Smooth muscle cell (in vitro differentiated cells): ENCODE measurements around the gene TM4SF5. TPM values are rescaled to one million over a fixed set of nuclear protein-coding genes. Genes with fewer than 3 reads are reported as not detected.

Source experiments
- DNase-seq: peaks from one replicate; lab custom pipeline; 2025; ENCODE audit not compliant: unreplicated experiment; lab: John Stamatoyannopoulos, UW
- H2AFZ ChIP-seq: fragments of 200-600 bp; sonication (generic); 2 replicates; pipeline ENCODE4 v1.6.0; 2016; ENCODE audit warnings: antibody characterized with exemption, low read depth, mild to moderate bottlenecking
- H3F3A ChIP-seq: fragments of 200-600 bp; sonication (generic); 2 replicates; pipeline ENCODE4 v1.6.0; 2017; ENCODE audit warnings: antibody characterized with exemption, low read depth
- H3K27ac ChIP-seq: fragments of 200-600 bp; sonication (generic); 2 replicates; pipeline ENCODE4 v1.5.1; 2016; ENCODE audit warnings: low read depth, mild to moderate bottlenecking
- H3K27me3 ChIP-seq: fragments of 200-600 bp; sonication (generic); 2 replicates; pipeline ENCODE4 v1.6.1; 2016; ENCODE audit warnings: low read depth, mild to moderate bottlenecking
- H3K36me3 ChIP-seq: fragments of 200-600 bp; sonication (generic); 2 replicates; pipeline ENCODE4 v1.5.1; 2016; ENCODE audit warnings: low read depth
- H3K4me1 ChIP-seq: fragments of 200-600 bp; sonication (generic); 2 replicates; pipeline ENCODE4 v1.5.1; 2016; ENCODE audit warnings: low read depth
- H3K4me2 ChIP-seq: fragments of 200-600 bp; sonication (generic); 2 replicates; pipeline ENCODE4 v1.6.0; 2016; ENCODE audit warnings: mild to moderate bottlenecking
- H3K4me3 ChIP-seq: fragments of 200-600 bp; sonication (generic); 2 replicates; pipeline ENCODE4 v1.5.1; 2016; ENCODE audit warnings: mild to moderate bottlenecking
- H3K79me2 ChIP-seq: fragments of 200-600 bp; sonication (generic); 2 replicates; pipeline ENCODE4 v1.6.0; 2016; ENCODE audit warnings: low read depth, mild to moderate bottlenecking
- H3K9ac ChIP-seq: fragments of 200-600 bp; sonication (generic); 2 replicates; pipeline ENCODE4 v1.6.0; 2016; ENCODE audit warnings: low read depth
- H3K9me3 ChIP-seq: fragments of 200-600 bp; sonication (generic); replicated peaks from 2 replicates; pipeline ENCODE4 v1.5.1; 2016; ENCODE audit warnings: low read depth
- H4K20me1 ChIP-seq: fragments of 200-600 bp; sonication (generic); 2 replicates; pipeline ENCODE4 v1.6.0; 2016; ENCODE audit warnings: low read depth
- WGBS: methylation state at CpG from one replicate; pipeline ENCODE4 v1.1.7; 2016; ENCODE audit warnings: low lambda C conversion rate; 5-methylcytosine and 5-hydroxymethylcytosine counted together
- polyA plus RNA-seq: library from polyadenylated mRNA; unstranded; fragments of >200 nt; fragmentation: Nextera tagmentation; extraction: Ambion mirVana; gene quantifications from 2 replicates; pipeline ENCODE4 v1.2.1, GENCODE V29; 2016
- total RNA-seq: library from RNA; depleted of rRNA; stranded (reverse); fragments of >200 nt; gene quantifications from 2 replicates; pipeline ENCODE4 v1.2.3, GENCODE V29; 2014
- TF ChIP-seq, protein P1 (sequence below): fragments of 200-600 bp; sonication (generic); IDR thresholded peaks from 2 replicates; pipeline ENCODE4 v1.5.1; 2017; ENCODE audit warnings: borderline replicate concordance, mild to moderate bottlenecking, antibody characterized with exemption; ENCODE audit not compliant: insufficient read depth, poor library complexity, severe bottlenecking

TM4SF5 gene
- total and polyA plus RNA-seq, 2 experiments from 2014 or later: not detected

DNA sequence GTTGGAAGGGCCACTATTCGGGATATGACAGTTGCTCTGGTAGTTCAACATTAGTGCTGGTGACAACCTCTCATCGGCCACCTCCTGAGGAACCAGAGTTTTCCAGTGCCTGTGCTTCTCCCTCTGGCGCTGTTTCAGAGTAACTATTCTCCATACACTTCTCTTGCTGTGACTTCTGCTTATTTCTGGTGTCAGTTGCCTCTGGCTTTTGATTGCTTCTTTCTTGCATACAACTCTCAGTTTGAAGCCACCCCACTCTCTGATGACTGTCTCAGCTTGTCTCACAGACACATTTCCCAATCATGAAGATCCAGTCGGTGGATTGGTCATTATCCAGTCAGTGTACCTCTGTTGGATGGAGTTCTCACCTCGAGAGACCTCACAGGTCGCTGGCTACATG is 3.4 kb upstream of the TM4SF5 start:
- Histone ChIP-seq H3K4me3 (no peak overlapping the region), H3F3A (no peaks in the 10 kb centered on the region), H3K9ac (no peak overlapping the region), H4K20me1 (no peaks in the 10 kb centered on the region), H3K27me3 (peaks cover 4% of the 10 kb centered on the region), H3K36me3 (no peaks in the 10 kb centered on the region), H3K4me2 (no peak overlapping the region), H3K27ac (no peak overlapping the region), H3K79me2 (no peaks in the 10 kb centered on the region), H3K9me3 (no peaks in the 10 kb centered on the region), H2AFZ (no peak overlapping the region), H3K4me1 (no peaks in the 10 kb centered on the region)
- DNase-seq: no peak
- TF ChIP-seq, protein P1, sequence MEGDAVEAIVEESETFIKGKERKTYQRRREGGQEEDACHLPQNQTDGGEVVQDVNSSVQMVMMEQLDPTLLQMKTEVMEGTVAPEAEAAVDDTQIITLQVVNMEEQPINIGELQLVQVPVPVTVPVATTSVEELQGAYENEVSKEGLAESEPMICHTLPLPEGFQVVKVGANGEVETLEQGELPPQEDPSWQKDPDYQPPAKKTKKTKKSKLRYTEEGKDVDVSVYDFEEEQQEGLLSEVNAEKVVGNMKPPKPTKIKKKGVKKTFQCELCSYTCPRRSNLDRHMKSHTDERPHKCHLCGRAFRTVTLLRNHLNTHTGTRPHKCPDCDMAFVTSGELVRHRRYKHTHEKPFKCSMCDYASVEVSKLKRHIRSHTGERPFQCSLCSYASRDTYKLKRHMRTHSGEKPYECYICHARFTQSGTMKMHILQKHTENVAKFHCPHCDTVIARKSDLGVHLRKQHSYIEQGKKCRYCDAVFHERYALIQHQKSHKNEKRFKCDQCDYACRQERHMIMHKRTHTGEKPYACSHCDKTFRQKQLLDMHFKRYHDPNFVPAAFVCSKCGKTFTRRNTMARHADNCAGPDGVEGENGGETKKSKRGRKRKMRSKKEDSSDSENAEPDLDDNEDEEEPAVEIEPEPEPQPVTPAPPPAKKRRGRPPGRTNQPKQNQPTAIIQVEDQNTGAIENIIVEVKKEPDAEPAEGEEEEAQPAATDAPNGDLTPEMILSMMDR: no peak
- WGBS: 82% methylated on average over 6 of the region's 6 CpGs

DNA sequence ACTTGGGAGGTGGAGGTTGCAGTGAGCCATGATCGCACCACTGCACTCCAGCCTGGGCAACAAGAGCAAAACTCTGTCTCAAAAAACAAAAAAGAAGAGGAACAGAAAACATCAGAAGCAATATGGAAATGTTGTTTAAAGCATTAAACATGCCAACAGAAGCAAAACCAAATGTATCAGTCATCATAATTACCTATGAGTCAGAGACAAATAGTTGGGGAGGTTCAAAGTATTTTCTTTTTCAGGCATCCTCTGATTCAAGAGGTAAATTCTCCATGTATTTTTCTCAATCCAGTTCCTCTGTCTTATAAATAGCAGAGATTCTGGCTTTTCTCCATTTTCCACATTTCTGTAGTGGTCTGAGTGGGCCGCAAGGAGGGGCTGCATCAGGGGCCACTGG is 2.1 kb upstream of the TM4SF5 start:
- TF ChIP-seq, protein P1: no peak
- Histone ChIP-seq H3K36me3 (no peaks in the 10 kb centered on the region), H3K79me2 (no peaks in the 10 kb centered on the region), H3K4me1 (no peaks in the 10 kb centered on the region), H3K9me3 (no peaks in the 10 kb centered on the region), H3K4me2 (no peak overlapping the region), H3K27ac (no peak overlapping the region), H2AFZ (no peak overlapping the region), H3K9ac (no peak overlapping the region), H3F3A (no peaks in the 10 kb centered on the region), H3K27me3 (peaks cover 8% of the 10 kb centered on the region), H4K20me1 (no peaks in the 10 kb centered on the region), H3K4me3 (no peak overlapping the region)
- no peak for DNase-seq
- 88% methylated on average over 2 of the region's 2 CpGs for WGBS

DNA sequence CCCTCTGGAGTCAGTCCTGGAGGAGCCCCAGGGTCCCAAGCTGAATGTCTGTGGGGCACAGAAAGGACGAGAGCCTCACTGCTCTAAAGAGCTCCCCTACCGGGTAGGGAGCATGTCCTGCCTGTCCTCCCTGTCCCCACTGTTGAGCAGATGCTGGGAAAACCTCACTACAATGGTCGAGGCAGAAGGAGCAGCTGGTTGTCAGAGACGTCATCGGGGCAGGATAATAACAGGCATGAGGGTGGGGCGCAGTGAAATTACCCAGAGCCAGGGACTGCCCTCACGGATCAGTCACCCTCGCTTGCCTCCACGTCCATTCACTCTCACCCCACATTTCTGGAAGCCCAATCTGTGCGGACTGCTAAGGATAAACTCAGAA is 538 bp downstream of the TM4SF5 start:
- Histone ChIP-seq H3K4me1 (no peaks in the 10 kb centered on the region), H3K79me2 (no peaks in the 10 kb centered on the region), H3K27ac (no peak overlapping the region), H3K36me3 (no peaks in the 10 kb centered on the region), H3K27me3 (peaks cover 8% of the 10 kb centered on the region), H3K9ac (no peak overlapping the region), H4K20me1 (no peaks in the 10 kb centered on the region), H3K9me3 (no peaks in the 10 kb centered on the region), H2AFZ (no peak overlapping the region), H3F3A (no peaks in the 10 kb centered on the region), H3K4me2 (no peak overlapping the region), H3K4me3 (no peak overlapping the region)
- 81% methylated on average over 10 of the region's 10 CpGs for WGBS
- DNase-seq: no peak
- TF ChIP-seq, protein P1: no peak

DNA sequence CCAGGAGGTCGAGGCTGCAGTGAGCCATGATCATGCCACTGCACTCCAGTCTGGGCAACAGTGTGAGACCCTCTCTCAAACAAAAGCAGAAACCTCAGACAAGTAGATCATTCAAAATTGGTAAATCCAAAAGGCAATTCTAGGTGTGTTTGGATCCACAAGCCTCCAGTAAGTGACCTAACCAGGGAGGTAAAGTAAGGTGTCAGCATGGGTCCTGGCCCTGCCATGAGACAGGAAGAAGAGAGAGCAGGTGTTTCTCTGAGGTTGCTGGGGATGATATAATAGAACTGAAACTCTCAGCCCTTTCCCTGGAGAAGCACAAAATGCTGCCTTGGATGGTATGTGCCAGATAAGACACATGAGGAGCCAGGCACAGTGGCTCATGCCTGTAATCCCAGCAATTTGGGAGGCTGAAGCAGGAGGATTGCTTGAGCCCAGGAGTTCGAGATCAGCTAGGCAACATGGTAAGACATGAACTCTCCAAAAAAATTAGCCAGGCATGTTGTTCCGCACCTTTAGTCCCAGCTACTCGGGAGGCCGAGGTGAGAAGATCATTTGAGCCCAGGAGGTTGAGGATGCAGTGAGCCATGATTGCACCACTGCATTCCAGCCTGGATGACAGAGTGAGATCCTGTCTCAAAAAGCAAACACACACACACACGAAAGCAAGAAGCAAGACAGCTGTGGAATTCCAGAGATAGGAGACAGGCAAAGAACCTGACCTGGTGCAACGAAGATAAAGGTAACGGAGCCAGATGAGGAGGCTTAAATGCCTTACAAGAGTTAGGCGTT is 6.5 kb downstream of the TM4SF5 start:
- H3K4me2 ChIP-seq: no peak overlapping the region

More for the DNA sequence above, 6.5 kb downstream of the TM4SF5 start:
- Histone ChIP-seq H2AFZ (no peak overlapping the region), H3K9ac (no peak overlapping the region), H3F3A (no peaks in the 10 kb centered on the region), H4K20me1 (no peaks in the 10 kb centered on the region), H3K27ac (no peak overlapping the region), H3K4me3 (no peak overlapping the region), H3K79me2 (no peaks in the 10 kb centered on the region), H3K36me3 (no peaks in the 10 kb centered on the region), H3K27me3 (peaks cover 16% of the 10 kb centered on the region), H3K4me1 (no peaks in the 10 kb centered on the region), H3K9me3 (no peaks in the 10 kb centered on the region)
- no peak for DNase-seq
- 67% methylated on average over 9 of the region's 9 CpGs for WGBS
- TF ChIP-seq, protein P1: no peak
